ENCODE results near the gene KAT6B. TPM values are rescaled to one million over a fixed set of nuclear protein-coding genes. Genes with fewer than 3 reads are reported as not detected.

The KAT6B gene
- polyA plus RNA-seq, 1 donor from 2014 or later = 11.5 TPM

DNA sequence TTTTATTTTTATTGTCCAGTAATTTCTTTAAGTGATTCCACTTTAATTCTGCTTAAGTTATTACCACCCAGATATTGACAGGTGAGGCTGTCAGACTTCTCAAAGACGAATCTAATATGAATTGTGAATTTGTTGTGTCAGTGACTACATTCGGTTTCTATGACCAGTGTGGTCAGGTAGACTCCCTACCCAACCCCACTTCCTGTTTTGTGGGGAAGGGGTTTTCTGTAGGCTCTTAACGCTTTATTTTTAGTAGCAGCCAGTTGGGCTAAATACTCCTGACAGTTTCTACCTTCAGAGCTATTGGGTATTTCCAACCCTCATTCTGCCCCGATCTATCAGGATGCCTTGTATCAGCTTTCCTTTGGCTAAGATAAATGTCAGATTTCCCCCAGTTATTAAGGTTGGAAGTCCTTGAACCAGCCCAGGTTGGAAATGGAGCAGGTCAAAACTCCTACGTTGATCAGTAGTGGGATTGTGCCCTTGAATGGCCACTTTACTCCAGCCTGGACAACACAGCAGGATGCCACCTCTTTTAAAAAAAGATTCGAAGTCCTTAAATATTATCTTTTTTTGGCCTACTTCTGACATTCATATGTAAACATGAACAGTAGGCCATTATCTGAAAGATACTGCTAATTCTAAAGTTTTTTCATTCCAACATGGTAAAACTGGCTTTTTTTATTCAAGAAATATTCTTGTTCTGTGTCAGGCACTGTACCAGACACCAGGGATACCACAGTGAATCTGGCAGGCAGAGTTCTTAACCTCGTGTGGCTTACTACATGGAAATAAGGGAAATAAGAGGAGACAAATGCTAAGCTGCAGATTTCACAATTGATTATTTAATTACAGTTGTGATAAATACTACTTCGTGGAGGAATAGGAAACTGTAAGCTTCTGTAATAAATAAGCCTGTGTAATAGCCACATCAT is 151.8 kb downstream of the KAT6B start:
- no peaks in the 10 kb centered on the region for H3K9me2 ChIP-seq (ENCODE audit: insufficient read depth, low read length)
- H3K79me2 ChIP-seq (replicated peaks; ENCODE audit: insufficient read depth, low read length) = peaks cover 1% of the 10 kb centered on the region
- H3K4me2 ChIP-seq (ENCODE audit: low read length) = no peak overlapping the region
- no peaks in the 10 kb centered on the region for H4K20me1 ChIP-seq (ENCODE audit: insufficient read depth)
- no peak overlapping the region for H3K4me3 ChIP-seq (ENCODE audit: low read length)
- no peaks in the 10 kb centered on the region for H3K27me3 ChIP-seq (ENCODE audit: insufficient read depth, low read depth, low read length)
- no peak overlapping the region for H3K9ac ChIP-seq (ENCODE audit: low read length)
- H3K36me3 ChIP-seq (ENCODE audit: insufficient read depth, low read length) = peaks cover 7% of the 10 kb centered on the region
- no peak overlapping the region for H2AFZ ChIP-seq (ENCODE audit: low read depth, low read length)
- H3K9me3 ChIP-seq (ENCODE audit: low read length) = no peaks in the 10 kb centered on the region
- TF ChIP-seq SMC3 (conservative IDR thresholded peaks at IDR 0.05; ENCODE audit: poor library complexity) (no peak), RAD21 (conservative IDR thresholded peaks at IDR 0.05) (no peak), TAF1 (IDR thresholded peaks at IDR 0.05; ENCODE audit: low read depth) (no peak), MXI1 (conservative IDR thresholded peaks at IDR 0.05; ENCODE audit: poor library complexity, severe bottlenecking) (no peak), EZH2 (IDR thresholded peaks at IDR 0.05; ENCODE audit: borderline replicate concordance, insufficient read depth, low read length, poor library complexity, severe bottlenecking) (no peak), POLR2AphosphoS5 (IDR thresholded peaks at IDR 0.05) (no peak), EP300 (conservative IDR thresholded peaks at IDR 0.05; ENCODE audit: poor library complexity, severe bottlenecking) (no peak)
- TF ChIP-seq, protein P1, sequence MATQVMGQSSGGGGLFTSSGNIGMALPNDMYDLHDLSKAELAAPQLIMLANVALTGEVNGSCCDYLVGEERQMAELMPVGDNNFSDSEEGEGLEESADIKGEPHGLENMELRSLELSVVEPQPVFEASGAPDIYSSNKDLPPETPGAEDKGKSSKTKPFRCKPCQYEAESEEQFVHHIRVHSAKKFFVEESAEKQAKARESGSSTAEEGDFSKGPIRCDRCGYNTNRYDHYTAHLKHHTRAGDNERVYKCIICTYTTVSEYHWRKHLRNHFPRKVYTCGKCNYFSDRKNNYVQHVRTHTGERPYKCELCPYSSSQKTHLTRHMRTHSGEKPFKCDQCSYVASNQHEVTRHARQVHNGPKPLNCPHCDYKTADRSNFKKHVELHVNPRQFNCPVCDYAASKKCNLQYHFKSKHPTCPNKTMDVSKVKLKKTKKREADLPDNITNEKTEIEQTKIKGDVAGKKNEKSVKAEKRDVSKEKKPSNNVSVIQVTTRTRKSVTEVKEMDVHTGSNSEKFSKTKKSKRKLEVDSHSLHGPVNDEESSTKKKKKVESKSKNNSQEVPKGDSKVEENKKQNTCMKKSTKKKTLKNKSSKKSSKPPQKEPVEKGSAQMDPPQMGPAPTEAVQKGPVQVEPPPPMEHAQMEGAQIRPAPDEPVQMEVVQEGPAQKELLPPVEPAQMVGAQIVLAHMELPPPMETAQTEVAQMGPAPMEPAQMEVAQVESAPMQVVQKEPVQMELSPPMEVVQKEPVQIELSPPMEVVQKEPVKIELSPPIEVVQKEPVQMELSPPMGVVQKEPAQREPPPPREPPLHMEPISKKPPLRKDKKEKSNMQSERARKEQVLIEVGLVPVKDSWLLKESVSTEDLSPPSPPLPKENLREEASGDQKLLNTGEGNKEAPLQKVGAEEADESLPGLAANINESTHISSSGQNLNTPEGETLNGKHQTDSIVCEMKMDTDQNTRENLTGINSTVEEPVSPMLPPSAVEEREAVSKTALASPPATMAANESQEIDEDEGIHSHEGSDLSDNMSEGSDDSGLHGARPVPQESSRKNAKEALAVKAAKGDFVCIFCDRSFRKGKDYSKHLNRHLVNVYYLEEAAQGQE (IDR thresholded peaks at IDR 0.05; ENCODE audit: borderline replicate concordance) = no peak
- TF ChIP-seq, protein P2, sequence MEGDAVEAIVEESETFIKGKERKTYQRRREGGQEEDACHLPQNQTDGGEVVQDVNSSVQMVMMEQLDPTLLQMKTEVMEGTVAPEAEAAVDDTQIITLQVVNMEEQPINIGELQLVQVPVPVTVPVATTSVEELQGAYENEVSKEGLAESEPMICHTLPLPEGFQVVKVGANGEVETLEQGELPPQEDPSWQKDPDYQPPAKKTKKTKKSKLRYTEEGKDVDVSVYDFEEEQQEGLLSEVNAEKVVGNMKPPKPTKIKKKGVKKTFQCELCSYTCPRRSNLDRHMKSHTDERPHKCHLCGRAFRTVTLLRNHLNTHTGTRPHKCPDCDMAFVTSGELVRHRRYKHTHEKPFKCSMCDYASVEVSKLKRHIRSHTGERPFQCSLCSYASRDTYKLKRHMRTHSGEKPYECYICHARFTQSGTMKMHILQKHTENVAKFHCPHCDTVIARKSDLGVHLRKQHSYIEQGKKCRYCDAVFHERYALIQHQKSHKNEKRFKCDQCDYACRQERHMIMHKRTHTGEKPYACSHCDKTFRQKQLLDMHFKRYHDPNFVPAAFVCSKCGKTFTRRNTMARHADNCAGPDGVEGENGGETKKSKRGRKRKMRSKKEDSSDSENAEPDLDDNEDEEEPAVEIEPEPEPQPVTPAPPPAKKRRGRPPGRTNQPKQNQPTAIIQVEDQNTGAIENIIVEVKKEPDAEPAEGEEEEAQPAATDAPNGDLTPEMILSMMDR (IDR thresholded peaks at IDR 0.05; ENCODE audit: poor library complexity, severe bottlenecking) = no peak
- no peaks in the 10 kb centered on the region for H3F3A ChIP-seq (ENCODE audit: insufficient read depth, low read length, poor library complexity, severe bottlenecking)
- H3K27ac ChIP-seq (ENCODE audit: low read length) = no peak overlapping the region

DNA sequence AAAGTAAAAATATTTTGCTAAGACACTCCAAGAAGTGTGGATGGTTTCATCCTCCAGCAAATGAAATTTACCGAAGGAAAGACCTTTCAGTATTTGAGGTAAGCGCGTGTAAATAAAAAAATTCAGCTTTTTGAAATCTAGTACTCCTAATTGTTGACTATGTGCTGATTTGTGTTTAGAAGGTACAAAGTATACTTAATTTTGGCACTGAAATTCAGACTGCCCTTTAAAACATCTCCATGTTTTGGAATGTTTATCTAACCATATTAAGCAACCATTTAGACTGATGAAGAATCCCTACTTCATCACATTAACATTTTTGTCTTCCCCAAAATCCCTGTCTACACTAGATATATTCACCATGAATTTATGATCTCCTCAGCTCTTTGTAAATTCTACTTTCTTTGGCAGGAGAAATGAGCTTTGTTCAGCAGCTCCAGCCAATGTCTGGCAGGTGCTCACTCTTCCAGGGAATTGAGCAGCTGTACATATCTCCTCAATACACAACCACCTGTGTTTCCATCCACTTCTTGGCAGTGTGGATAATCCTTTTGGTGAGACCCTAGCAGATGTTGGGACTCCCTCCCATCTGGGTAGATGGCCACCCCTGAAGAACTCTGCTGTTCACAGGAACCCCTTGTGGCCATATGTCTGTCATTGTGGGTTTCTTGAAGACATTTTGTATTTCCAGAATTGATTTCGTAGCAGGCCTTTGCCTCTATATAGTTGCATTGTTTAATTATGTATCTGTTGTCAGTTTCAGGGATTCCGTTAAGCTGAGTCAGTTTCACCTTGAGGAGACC is 155.6 kb downstream of the KAT6B start:
- no peaks in the 10 kb centered on the region for H3K9me3 ChIP-seq (ENCODE audit: low read length)
- H3K36me3 ChIP-seq (ENCODE audit: insufficient read depth, low read length) = peaks cover 7% of the 10 kb centered on the region
- H3K27ac ChIP-seq (ENCODE audit: low read length) = no peak overlapping the region
- H3K79me2 ChIP-seq (replicated peaks; ENCODE audit: insufficient read depth, low read length) = no peaks in the 10 kb centered on the region
- H3K27me3 ChIP-seq (ENCODE audit: insufficient read depth, low read depth, low read length) = no peaks in the 10 kb centered on the region
- H4K20me1 ChIP-seq (ENCODE audit: insufficient read depth) = no peaks in the 10 kb centered on the region
- no peak overlapping the region for H3K4me3 ChIP-seq (ENCODE audit: low read length)
- no peak overlapping the region for H3K9ac ChIP-seq (ENCODE audit: low read length)
- no peak overlapping the region for H3K4me2 ChIP-seq (ENCODE audit: low read length)
- TF ChIP-seq POLR2AphosphoS5 (IDR thresholded peaks at IDR 0.05) (no peak), SMC3 (conservative IDR thresholded peaks at IDR 0.05; ENCODE audit: poor library complexity) (no peak), RAD21 (conservative IDR thresholded peaks at IDR 0.05) (no peak), EZH2 (IDR thresholded peaks at IDR 0.05; ENCODE audit: borderline replicate concordance, insufficient read depth, low read length, poor library complexity, severe bottlenecking) (no peak), TAF1 (IDR thresholded peaks at IDR 0.05; ENCODE audit: low read depth) (no peak), MXI1 (conservative IDR thresholded peaks at IDR 0.05; ENCODE audit: poor library complexity, severe bottlenecking) (no peak), EP300 (conservative IDR thresholded peaks at IDR 0.05; ENCODE audit: poor library complexity, severe bottlenecking) (no peak)
- TF ChIP-seq, protein P2 (IDR thresholded peaks at IDR 0.05; ENCODE audit: poor library complexity, severe bottlenecking) = no peak
- TF ChIP-seq, protein P1 (IDR thresholded peaks at IDR 0.05; ENCODE audit: borderline replicate concordance) = no peak
- H3K9me2 ChIP-seq (ENCODE audit: insufficient read depth, low read length) = no peaks in the 10 kb centered on the region
- no peak overlapping the region for H2AFZ ChIP-seq (ENCODE audit: low read depth, low read length)
- H3F3A ChIP-seq (ENCODE audit: insufficient read depth, low read length, poor library complexity, severe bottlenecking) = no peaks in the 10 kb centered on the region
